Memory B cell (primary cell): Measurements from ENCODE around the gene PAM.

ENCODE experiments used
- ATAC-seq: fragments of 150-1000 bp; cut with Tn5 transposase; 2 replicates; pipeline ENCODE4 v1.10.0; 2021; ENCODE audit warnings: low read depth, mild to moderate bottlenecking, moderate library complexity
- DNase-seq, 2 donors: peaks; one replicate each; pipeline ENCODE4 v3.0.0; 2022; ENCODE audit warnings: low spot score in 2 of 2
- H3K27ac Mint-ChIP-seq: one replicate; pipeline ENCODE4 v1.8.0; 2022; ENCODE audit warnings: mild to moderate bottlenecking, moderate library complexity, mixed read lengths
- H3K27me3 Mint-ChIP-seq: one replicate; pipeline ENCODE4 v1.8.0; 2022; ENCODE audit warnings: mixed read lengths
- H3K36me3 Mint-ChIP-seq: one replicate; pipeline ENCODE4 v1.8.0; 2022; ENCODE audit warnings: mild to moderate bottlenecking, mixed read lengths
- H3K4me1 Mint-ChIP-seq: one replicate; pipeline ENCODE4 v1.8.0; 2022; ENCODE audit warnings: mixed read lengths
- H3K4me3 Mint-ChIP-seq: one replicate; pipeline ENCODE4 v1.8.0; 2022; ENCODE audit warnings: mild to moderate bottlenecking, moderate library complexity, mixed read lengths
- H3K9me3 Mint-ChIP-seq: one replicate; pipeline ENCODE4 v1.8.0; 2022; ENCODE audit warnings: mixed read lengths

The PAM gene

DNA sequence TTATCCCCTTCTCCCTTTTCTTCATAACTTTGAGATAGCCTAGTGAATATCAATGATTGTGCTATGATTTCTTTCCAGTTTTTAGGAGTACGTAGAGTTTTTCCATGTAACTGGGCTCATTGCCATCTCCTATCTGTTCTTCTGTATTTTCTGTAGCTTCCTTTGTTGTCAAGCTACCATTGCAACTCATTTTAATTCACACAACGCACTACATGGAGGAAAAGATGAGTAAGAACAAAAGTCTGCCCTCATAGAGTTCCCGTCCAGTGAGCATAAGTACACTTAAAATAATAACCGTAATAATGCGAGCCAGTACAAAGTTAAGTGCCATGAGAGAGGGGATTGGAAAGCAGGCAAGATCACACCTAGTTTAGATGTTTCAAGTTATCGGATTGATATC is 177.7 kb downstream of the PAM start:
- ATAC-seq (no peak), DNase-seq (no peak)
- Mint-ChIP-seq H3K36me3 (no peaks in the 10 kb centered on the region), H3K4me3 (no peak overlapping the region), H3K4me1 (no peaks in the 10 kb centered on the region), H3K9me3 (no peaks in the 10 kb centered on the region), H3K27ac (no peak overlapping the region), H3K27me3 (no peaks in the 10 kb centered on the region)

DNA sequence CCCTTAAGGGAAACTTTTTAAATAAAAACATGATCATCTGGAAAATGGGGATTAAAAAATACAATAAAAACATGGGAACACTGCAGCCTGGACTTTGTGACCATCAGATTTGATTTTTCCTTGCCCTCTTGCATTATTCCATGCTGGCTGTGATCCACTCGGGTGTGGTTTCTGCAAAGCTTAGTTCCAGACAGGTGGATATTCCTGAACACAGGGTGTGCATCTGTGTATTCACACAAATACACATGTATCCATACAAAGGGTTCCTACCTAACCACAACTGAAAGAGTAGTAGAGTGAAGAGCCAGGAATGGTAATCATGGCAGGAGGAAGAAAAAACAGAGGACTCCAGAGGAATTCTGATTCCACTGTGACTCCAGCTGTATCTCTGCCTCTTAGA is 178.2 kb downstream of the PAM start:
- no peak for ATAC-seq
- Mint-ChIP-seq H3K9me3 (no peaks in the 10 kb centered on the region), H3K27me3 (no peaks in the 10 kb centered on the region), H3K4me3 (no peak overlapping the region), H3K4me1 (no peaks in the 10 kb centered on the region), H3K27ac (no peak overlapping the region), H3K36me3 (no peaks in the 10 kb centered on the region)
- DNase-seq, result no peak

DNA sequence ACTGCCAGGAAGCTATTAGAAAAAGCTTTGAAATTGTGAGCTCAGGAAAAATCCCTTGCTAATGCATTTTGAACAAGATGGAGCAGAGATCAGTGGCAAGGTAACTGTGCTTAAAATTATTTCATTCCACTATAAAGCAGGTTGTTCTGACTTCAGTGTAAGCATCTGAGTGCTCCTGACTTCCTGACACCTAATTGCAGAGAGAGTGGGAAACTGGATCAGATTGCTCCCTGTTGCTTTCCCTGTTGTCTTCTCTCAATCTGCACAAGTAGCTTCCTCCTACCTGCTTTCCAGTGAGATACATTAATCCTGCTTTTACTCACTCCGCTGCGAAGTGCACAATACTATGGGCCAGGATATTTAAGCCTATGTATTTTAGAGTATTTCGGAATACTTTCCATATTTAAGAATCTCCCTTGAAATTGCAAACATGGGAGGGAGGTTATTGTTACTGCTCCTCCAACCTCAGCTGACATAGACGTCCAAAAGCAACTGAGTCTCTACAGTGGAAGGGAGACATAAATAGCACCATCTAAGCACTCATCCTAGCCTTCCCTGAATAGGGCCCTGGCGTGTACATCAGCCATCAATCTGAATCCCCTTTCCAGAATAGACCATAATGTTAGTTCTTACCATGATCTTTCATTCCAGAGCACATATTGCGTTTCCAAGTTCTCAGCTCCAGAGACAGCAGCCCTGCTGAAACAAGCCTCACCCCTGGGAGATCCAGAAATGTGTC is 178.8 kb downstream of the PAM start:
- no peaks in the 10 kb centered on the region for H3K9me3 Mint-ChIP-seq

DNA sequence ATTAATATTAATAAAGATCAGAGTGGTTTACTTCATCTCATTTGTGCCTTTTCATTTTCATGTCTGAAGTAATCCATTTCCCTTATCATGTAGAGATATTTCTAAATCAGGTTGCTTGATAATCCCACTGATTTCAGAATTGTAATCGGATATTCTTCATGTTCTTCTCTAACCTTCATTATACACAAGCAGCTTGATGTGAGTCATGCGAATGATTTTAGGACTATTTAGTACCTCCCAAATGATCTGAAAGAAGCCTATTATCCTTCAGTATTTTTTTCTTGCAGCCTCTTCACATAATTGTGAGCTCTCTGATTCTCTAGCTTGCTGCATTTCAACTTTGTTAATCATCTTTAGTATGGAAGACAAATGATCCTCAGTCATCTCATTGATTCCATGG is 182.8 kb downstream of the PAM start:
- Mint-ChIP-seq H3K36me3 (no peaks in the 10 kb centered on the region), H3K27me3 (no peaks in the 10 kb centered on the region), H3K4me1 (no peaks in the 10 kb centered on the region), H3K4me3 (no peak overlapping the region), H3K9me3 (no peaks in the 10 kb centered on the region), H3K27ac (no peak overlapping the region)
- ATAC-seq (no peak), DNase-seq (no peak)

More for the DNA sequence above, 178.8 kb downstream of the PAM start:
- no peak overlapping the region for H3K27ac Mint-ChIP-seq
- no peaks in the 10 kb centered on the region for H3K4me1 Mint-ChIP-seq
- ATAC-seq (no peak), DNase-seq (no peak)
- H3K4me3 Mint-ChIP-seq, result no peak overlapping the region
- no peaks in the 10 kb centered on the region for H3K36me3 Mint-ChIP-seq
- H3K27me3 Mint-ChIP-seq, result no peaks in the 10 kb centered on the region

DNA sequence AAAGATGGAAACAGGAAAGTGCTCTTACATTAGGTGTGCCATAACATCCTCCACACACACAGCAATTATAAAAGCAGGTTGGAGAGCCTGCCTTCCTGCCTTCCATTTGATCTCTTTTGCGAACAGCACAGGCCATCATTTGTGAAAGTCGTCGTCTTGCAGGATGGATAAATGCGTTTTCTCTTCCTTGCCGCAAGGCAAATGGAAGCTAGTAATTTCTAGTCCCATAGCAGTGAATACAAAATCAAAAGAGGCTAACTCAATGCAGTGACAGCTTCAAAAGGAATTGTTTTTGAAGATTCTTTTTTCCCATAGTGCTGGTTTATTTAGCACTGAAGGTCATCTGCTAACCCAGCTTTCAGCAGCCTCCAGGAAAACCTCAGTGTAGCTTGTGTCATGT is 186.0 kb downstream of the PAM start:
- Mint-ChIP-seq H3K9me3 (no peaks in the 10 kb centered on the region), H3K36me3 (no peaks in the 10 kb centered on the region), H3K27ac (no peak overlapping the region), H3K4me3 (no peak overlapping the region), H3K27me3 (no peaks in the 10 kb centered on the region), H3K4me1 (no peaks in the 10 kb centered on the region)
- DNase-seq, result no peak
- ATAC-seq, result no peak

DNA sequence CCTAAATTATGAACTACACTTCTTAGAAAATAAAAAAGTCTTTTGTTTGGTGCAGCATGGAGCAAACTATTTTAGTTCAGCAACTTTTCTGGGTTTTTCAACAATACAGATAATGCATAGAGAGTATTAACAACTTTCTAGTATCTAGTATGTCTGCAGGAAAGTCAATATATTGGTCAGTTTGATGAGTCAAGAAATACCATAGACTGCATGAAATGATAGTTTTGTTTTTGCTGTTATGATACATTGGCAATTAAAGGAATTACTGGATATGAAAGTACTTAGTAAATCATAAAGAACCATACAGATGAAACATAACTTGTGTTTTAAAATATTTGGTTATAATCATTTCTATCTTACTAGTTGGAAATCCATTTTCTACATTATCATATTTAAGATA is 191.3 kb downstream of the PAM start:
- Mint-ChIP-seq H3K27me3 (no peaks in the 10 kb centered on the region), H3K9me3 (no peaks in the 10 kb centered on the region), H3K4me3 (no peak overlapping the region), H3K4me1 (no peaks in the 10 kb centered on the region), H3K36me3 (no peaks in the 10 kb centered on the region), H3K27ac (no peak overlapping the region)
- ATAC-seq, result no peak
- DNase-seq, result no peak

DNA sequence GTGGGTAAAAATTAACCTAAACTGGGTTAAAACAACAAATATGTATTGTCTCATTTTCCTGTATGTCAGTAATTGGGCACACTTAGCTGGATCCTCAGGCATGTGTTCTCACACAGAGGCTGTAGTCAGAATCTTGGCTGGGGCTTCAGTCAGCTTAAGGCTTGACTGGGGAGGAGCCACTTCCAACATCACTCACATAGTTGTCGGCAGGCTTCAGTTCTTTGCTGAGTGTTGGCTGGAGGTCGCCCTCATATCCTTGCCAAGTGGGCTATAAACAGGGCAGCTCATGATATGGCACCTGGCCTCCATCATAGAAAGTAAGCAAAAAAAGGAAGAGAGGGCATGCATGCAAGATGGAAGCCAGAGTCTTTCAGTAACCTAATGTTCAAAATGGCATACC is 191.9 kb downstream of the PAM start:
- Mint-ChIP-seq H3K9me3 (no peaks in the 10 kb centered on the region), H3K27ac (no peak overlapping the region), H3K4me3 (no peak overlapping the region), H3K27me3 (no peaks in the 10 kb centered on the region), H3K4me1 (no peaks in the 10 kb centered on the region), H3K36me3 (no peaks in the 10 kb centered on the region)
- DNase-seq (no peak), ATAC-seq (no peak)

DNA sequence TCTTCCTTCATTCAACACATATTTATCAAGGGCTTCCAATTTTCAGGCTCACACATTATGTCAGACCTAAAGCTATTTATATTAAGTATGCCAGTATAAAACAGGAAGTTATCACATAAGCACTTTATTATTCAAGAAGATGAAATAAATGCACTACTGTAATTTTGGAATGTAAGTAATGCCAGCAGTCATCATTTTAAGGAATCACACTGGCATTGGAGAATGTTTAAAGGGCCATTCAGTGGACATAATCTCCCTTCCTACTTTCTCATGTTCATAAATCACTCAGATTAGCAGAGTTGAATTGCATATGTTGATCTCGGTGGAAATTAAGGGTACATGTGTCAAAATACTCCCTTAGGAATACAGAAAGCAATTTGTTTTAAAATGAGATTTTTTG is 200.4 kb downstream of the PAM start:
- Mint-ChIP-seq H3K4me3 (no peak overlapping the region), H3K9me3 (no peaks in the 10 kb centered on the region), H3K4me1 (no peaks in the 10 kb centered on the region), H3K27me3 (no peaks in the 10 kb centered on the region), H3K27ac (no peak overlapping the region), H3K36me3 (peaks cover 2% of the 10 kb centered on the region)
- no peak for ATAC-seq
- DNase-seq, result no peak

DNA sequence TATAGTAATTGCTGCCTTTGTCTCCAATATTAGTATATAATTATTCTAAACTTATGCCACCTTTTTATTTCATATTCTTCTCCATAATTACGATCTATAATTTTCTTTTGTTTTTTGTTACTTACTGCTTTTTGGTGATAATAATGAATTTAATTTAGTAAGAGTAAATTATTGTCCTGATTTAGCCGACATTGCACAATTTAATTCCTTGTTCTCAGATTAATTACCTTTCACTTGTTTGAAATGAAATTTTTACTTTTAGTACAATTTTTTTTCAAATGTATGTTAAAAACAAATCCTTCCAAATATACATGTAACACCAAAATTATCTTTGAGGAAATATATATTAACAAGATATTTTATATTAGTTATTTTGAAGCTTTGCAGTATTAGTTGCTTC is 201.5 kb downstream of the PAM start:
- H3K4me3 Mint-ChIP-seq, result no peak overlapping the region
- DNase-seq (no peak), ATAC-seq (no peak)
- H3K27me3 Mint-ChIP-seq, result no peaks in the 10 kb centered on the region
- no peak overlapping the region for H3K27ac Mint-ChIP-seq
- H3K4me1 Mint-ChIP-seq, result no peaks in the 10 kb centered on the region
- no peaks in the 10 kb centered on the region for H3K9me3 Mint-ChIP-seq
- H3K36me3 Mint-ChIP-seq, result peaks cover 2% of the 10 kb centered on the region

DNA sequence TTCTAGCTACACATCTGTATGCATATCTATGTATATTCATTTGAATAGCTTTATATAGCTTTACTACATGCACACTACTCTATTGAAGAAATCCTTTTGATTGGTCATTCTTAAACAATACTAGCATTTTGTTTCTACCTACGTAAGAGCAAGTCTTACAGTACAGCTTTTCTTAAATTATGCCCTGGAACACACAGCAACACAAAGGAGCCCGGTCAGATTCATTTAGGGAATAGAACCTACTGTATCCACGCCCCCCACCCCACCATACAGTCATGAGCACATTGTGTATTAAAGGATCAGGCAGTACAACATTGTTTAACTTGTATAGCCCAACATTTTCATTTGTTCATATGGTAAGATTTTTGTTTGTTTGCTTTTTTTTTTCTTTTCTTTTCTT is 202.0 kb downstream of the PAM start:
- no peak overlapping the region for H3K4me3 Mint-ChIP-seq
- H3K36me3 Mint-ChIP-seq, result peaks cover 2% of the 10 kb centered on the region
- ATAC-seq (no peak), DNase-seq (no peak)
- no peaks in the 10 kb centered on the region for H3K27me3 Mint-ChIP-seq
- H3K9me3 Mint-ChIP-seq, result no peaks in the 10 kb centered on the region
- no peaks in the 10 kb centered on the region for H3K4me1 Mint-ChIP-seq
- H3K27ac Mint-ChIP-seq, result no peak overlapping the region

DNA sequence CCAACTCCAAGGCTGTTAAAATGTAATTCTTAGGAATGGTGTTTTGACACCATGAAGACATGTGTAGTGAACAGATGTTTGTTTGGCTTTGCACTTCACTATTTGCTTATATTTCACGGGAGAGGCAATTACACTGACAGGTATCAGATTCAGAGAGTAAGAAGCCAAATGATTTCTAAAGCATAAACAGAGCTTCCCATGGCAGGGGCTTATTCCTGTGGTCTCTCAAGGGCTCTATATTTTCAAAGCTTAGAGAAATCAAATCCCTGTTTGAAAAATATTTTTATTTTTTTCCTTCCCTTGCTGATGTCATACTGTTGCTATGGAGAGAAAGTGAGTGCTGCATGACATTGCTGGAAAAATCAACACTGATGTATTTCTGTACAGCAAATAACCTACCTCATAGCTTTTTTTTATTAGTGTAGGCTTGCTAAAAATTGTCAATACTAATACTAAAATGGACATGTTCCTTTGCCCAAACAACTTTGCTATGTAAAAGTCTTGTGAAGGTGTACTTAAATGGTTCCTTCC is 203.4 kb downstream of the PAM start:
- DNase-seq, result no peak
- ATAC-seq, result no peak
- Mint-ChIP-seq H3K36me3 (no peaks in the 10 kb centered on the region), H3K4me1 (no peaks in the 10 kb centered on the region), H3K4me3 (no peak overlapping the region), H3K27ac (no peak overlapping the region), H3K27me3 (no peaks in the 10 kb centered on the region), H3K9me3 (no peaks in the 10 kb centered on the region)

DNA sequence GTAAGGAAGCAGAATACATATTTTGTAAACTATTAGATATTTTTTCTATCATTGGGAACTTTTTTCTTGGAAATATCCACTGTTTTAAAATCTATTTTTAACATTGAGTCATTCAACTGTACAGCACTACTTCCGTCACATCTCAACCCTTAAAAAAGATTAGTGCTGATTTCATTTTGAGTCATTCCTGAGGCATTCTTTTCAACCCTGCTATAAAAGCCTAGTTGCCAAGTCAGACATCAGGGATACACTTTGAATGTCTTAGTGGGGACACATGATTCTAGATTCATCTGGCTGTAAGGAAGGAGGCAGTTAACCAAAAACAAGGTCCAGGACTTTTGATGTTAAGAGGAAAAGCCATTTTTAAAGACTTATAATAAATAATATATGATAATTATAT is 203.9 kb downstream of the PAM start:
- ATAC-seq, result no peak
- Mint-ChIP-seq H3K36me3 (no peaks in the 10 kb centered on the region), H3K9me3 (no peaks in the 10 kb centered on the region), H3K27me3 (no peaks in the 10 kb centered on the region), H3K27ac (no peak overlapping the region), H3K4me3 (no peak overlapping the region), H3K4me1 (no peaks in the 10 kb centered on the region)
- DNase-seq, result no peak

DNA sequence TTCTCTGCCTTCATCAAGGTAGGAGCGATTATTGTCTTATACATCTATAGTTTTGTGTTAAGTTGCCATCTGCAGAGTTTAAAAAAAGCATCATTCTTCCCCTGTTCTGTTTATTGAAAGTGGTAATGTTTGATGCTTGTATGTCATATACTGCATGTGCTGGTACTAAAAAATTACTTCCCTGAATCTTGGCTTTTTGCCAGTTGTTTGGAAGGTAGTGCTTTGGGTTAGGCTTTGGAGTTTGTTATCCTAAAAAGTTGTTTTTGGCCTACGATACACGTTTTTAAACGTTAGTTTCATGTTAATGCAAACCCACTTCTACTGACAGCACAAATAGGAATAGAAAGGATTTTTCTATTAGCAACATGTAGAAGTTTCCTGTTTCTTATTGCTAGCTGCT is 206.6 kb downstream of the PAM start:
- Mint-ChIP-seq H3K36me3 (no peaks in the 10 kb centered on the region), H3K4me1 (no peaks in the 10 kb centered on the region), H3K27ac (no peak overlapping the region), H3K9me3 (no peaks in the 10 kb centered on the region), H3K4me3 (no peak overlapping the region), H3K27me3 (no peaks in the 10 kb centered on the region)
- ATAC-seq, result no peak
- no peak for DNase-seq

DNA sequence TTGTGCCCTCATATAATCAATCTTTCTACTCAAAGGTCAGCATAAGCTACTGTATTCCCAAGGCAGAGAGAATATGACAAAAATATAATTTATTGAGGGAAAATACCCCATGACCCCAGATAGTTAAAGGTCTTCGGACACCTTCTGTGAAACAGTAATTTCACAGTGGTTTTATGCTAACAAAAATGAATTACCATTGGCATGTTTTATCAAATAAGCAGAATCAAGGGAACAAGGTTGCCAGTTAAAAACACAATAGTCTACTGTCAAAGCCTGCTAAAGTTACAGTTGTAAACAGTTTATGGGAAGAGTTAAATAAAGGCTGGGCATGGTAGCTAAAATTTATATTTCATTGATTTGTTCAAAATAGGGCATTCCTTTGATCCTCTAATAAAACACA is 210.5 kb downstream of the PAM start:
- H3K27me3 Mint-ChIP-seq, result no peaks in the 10 kb centered on the region
- H3K9me3 Mint-ChIP-seq, result no peaks in the 10 kb centered on the region
- no peaks in the 10 kb centered on the region for H3K4me1 Mint-ChIP-seq
- ATAC-seq (no peak), DNase-seq (no peak)
- H3K36me3 Mint-ChIP-seq, result peaks cover 3% of the 10 kb centered on the region
- H3K27ac Mint-ChIP-seq, result no peak overlapping the region
- H3K4me3 Mint-ChIP-seq, result no peak overlapping the region

DNA sequence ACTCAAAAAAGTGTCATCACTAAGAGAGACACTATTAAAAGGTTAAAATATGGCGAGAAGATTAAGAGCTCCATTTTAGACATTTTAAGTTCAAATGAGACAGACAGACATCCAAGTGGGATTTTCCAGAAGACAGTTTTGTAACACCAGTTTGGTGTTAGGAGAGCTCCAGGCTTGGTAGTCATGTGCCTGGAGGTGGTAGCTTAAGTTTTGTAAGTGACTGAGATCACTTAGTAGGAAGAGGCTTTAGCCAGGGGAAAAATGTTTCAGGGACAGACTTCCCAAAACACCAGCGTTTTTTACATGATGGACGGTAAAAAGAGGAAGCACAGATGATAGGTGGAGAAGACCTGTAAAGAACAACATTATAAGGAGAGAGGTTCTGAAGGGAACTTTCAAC is 214.5 kb downstream of the PAM start:
- no peak for ATAC-seq
- no peak overlapping the region for H3K27ac Mint-ChIP-seq

More for the DNA sequence above, 214.5 kb downstream of the PAM start:
- H3K27me3 Mint-ChIP-seq, result no peaks in the 10 kb centered on the region
- H3K36me3 Mint-ChIP-seq, result peaks cover 3% of the 10 kb centered on the region
- DNase-seq, result no peak
- no peaks in the 10 kb centered on the region for H3K4me1 Mint-ChIP-seq
- no peak overlapping the region for H3K4me3 Mint-ChIP-seq
- H3K9me3 Mint-ChIP-seq, result no peaks in the 10 kb centered on the region
